Esophagus (tissue), 2 donors: ENCODE measurements around the gene SLC11A1. TPM values are rescaled to one million over a fixed set of nuclear protein-coding genes. Genes with fewer than 3 reads are reported as not detected.

Experiments
- H3K27ac ChIP-seq, 2 donors: one replicate each; pipeline ENCODE4 v1.5.1; 2013; ENCODE audit warnings: low read depth in 2 of 2, mild to moderate bottlenecking in 2 of 2, inconsistent platforms in 1 of 2, low read length in 1 of 2, moderate library complexity in 1 of 2
- H3K27me3 ChIP-seq, 2 donors: one replicate each; pipeline ENCODE4 v1.6.1; 2013; ENCODE audit warnings: low read length in 2 of 2, control low read depth in 1 of 2, mild to moderate bottlenecking in 1 of 2; ENCODE audit not compliant: insufficient read depth in 2 of 2, control insufficient read depth in 1 of 2
- H3K36me3 ChIP-seq, 2 donors: one replicate each; pipeline ENCODE4 v1.6.1; 2013; ENCODE audit warnings: low read length in 1 of 2; ENCODE audit not compliant: control insufficient read depth in 2 of 2, insufficient read depth in 2 of 2
- H3K4me1 ChIP-seq, 2 donors: one replicate each; pipeline ENCODE4 v1.6.1; 2013; ENCODE audit warnings: low read length in 1 of 2; ENCODE audit not compliant: control insufficient read depth in 2 of 2, insufficient read depth in 2 of 2
- H3K4me3 ChIP-seq, 2 donors: one replicate each; pipeline ENCODE4 v1.5.1; 2013; ENCODE audit warnings: low read length in 2 of 2, mild to moderate bottlenecking in 2 of 2, low read depth in 1 of 2, moderate library complexity in 1 of 2
- H3K9me3 ChIP-seq, 2 donors: one replicate each; pipeline ENCODE4 v1.6.1; 2013; ENCODE audit warnings: mild to moderate bottlenecking in 2 of 2, low read depth in 1 of 2, low read length in 1 of 2, moderate library complexity in 1 of 2; ENCODE audit not compliant: control insufficient read depth in 2 of 2, insufficient read depth in 1 of 2
- polyA plus RNA-seq, 2 donors: library from polyadenylated mRNA; stranded (reverse); fragments of 200-250 nt; gene quantifications; one replicate each; pipeline ENCODE4 v1.2.3, GENCODE V29; 2013
- donor health status: healthy with polysubstance abuse.
- donor health status: Bipolar disorder and iron deficiency.

The SLC11A1 gene
- polyA plus RNA-seq, 2 donors, result 1.1 to 1.5 TPM

DNA sequence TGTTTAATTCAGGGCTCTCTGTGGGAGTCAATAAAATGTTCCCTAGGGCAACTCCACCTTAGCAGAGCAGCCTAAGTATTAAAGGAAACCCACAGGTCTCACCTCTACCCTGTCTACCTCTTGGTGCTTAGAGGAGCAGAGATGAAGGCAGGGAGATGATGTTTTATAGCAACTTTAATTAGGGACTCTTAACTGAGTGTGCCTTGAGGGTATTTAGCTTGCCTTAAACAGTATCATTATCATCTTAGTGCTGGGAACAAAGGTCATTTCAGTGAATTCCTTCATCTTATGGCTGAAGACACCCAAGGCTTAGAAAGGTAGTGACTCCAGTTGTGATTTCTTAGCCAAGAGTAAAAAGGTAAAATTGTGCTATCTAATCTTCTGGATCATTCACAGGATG lies 63.5 kb downstream of the SLC11A1 start:
- Histone ChIP-seq H3K9me3 (no peaks in the 10 kb centered on the region), H3K4me3 (no peak overlapping the region), H3K36me3 (no peaks in the 10 kb centered on the region), H3K27ac (no peak overlapping the region), H3K4me1 (no peaks in the 10 kb centered on the region), H3K27me3 (no peaks in the 10 kb centered on the region)

Other genes starting within 250 kb of the SLC11A1 start
- under 1 TPM; 0.08 to 0.11 TPM for gene CXCR1, start 215.3 kb upstream of the SLC11A1 start, polyA plus RNA-seq
- 100 to 1,000 TPM; 150 to 426 TPM for gene ARPC2, start 165.1 kb upstream of the SLC11A1 start, polyA plus RNA-seq
- under 1 TPM; 0.29 to 0.45 TPM for gene GPBAR1, start 121.3 kb upstream of the SLC11A1 start, polyA plus RNA-seq
- gene AAMP, start 112.1 kb upstream of the SLC11A1 start, polyA plus RNA-seq, result 10 to 100 TPM; 45.0 to 90.4 TPM
- gene PNKD, start 111.8 kb upstream of the SLC11A1 start, polyA plus RNA-seq, result 10 to 100 TPM; 50.1 to 54.9 TPM
- gene TMBIM1, start 89.8 kb upstream of the SLC11A1 start, polyA plus RNA-seq, result 100 to 1,000 TPM; 196 to 231 TPM
- gene CATIP, start 25.4 kb upstream of the SLC11A1 start, polyA plus RNA-seq, result not detected
- 10 to 100 TPM; 59.1 to 76.9 TPM for gene CTDSP1, start 17.6 kb downstream of the SLC11A1 start, polyA plus RNA-seq
- gene VIL1, start 36.9 kb downstream of the SLC11A1 start, polyA plus RNA-seq, result under 1 TPM; 0.02 to 0.26 TPM
- 1 to 10 TPM; 1.8 to 2.3 TPM for gene USP37, start 186.1 kb downstream of the SLC11A1 start, polyA plus RNA-seq
- gene CNOT9, start 186.6 kb downstream of the SLC11A1 start, polyA plus RNA-seq, result 10 to 100 TPM; 14.5 to 17.6 TPM
- 1 to 10 TPM; 4.3 to 5.4 TPM for gene PLCD4, start 225.6 kb downstream of the SLC11A1 start, polyA plus RNA-seq